GM18507 (cell line): ENCODE measurements around the gene SPOP.
"Not testable (repeated sequence)": the region's sequence is repeated elsewhere in the genome, so short reads cannot be mapped to it uniquely, and the experiment has no call there.

Experiments used
- DNase-seq: peaks from one replicate; pipeline ENCODE4 v3.0.0; 2011; ENCODE audit warnings: low read depth; ENCODE audit not compliant: insufficient read length; ENCODE audit errors: extremely low spot score
- FAIRE-seq: peaks from 2 replicates; lab custom pipeline; 2011; peaks lifted over from hg19 to GRCh38; lab: Jason Lieb, UNC

SPOP gene

GRCh38 chr17:49577650-49577934 is 100.3 kb downstream of the SPOP start:
- no peak for FAIRE-seq
- DNase-seq: no peak

- no peak for FAIRE-seq
- no peak for DNase-seq
These were observed 100.8 kb downstream of the SPOP start for GRCh38 chr17:49576917-49577649.

- DNase-seq (no peak), FAIRE-seq (no peak)
These were observed 101.6 kb downstream of the SPOP start for GRCh38 chr17:49576088-49576916.

GRCh38 chr17:49575679-49576087 is 102.2 kb downstream of the SPOP start, which contains the start of gene NXPH3:
NXPH3 (plus strand) TSS chr17:49575871; CDS start chr17:49576220, 349 bp downstream.
- DNase-seq (no peak), FAIRE-seq (no peak)

GRCh38 chr17:49574945-49575678 is 102.8 kb downstream of the SPOP start:
- FAIRE-seq (no peak), DNase-seq (no peak)

GRCh38 chr17:49574323-49574781 is 103.5 kb downstream of the SPOP start:
- no peak for FAIRE-seq
- DNase-seq: no peak

GRCh38 chr17:49573510-49574322 is 104.2 kb downstream of the SPOP start:
- DNase-seq (no peak), FAIRE-seq (no peak)

- FAIRE-seq: no peak
- no peak for DNase-seq
These were observed 105.0 kb downstream of the SPOP start for GRCh38 chr17:49572806-49573420.

GRCh38 chr17:49572226-49572625 is 105.7 kb downstream of the SPOP start:
- no peak for FAIRE-seq

GRCh38 chr17:49571764-49572163 is 106.1 kb downstream of the SPOP start:
- DNase-seq (no peak), FAIRE-seq (no peak)

More at GRCh38 chr17:49572226-49572625, 105.7 kb downstream of the SPOP start:
- DNase-seq: no peak

GRCh38 chr17:49571283-49571682 is 106.6 kb downstream of the SPOP start:
- no peak for FAIRE-seq

GRCh38 chr17:49570540-49571242 is 107.2 kb downstream of the SPOP start:
- no peak for FAIRE-seq
- DNase-seq: no peak

More at GRCh38 chr17:49571283-49571682, 106.6 kb downstream of the SPOP start:
- DNase-seq: no peak

- DNase-seq, FAIRE-seq: not testable (repeated sequence)
These were observed 109.2 kb downstream of the SPOP start for GRCh38 chr17:49568695-49569047.

- FAIRE-seq (peak; percentile 89), DNase-seq (no peak)
These were observed 109.8 kb downstream of the SPOP start for GRCh38 chr17:49567871-49568694.

- FAIRE-seq (no peak), DNase-seq (no peak)
These were observed 110.8 kb downstream of the SPOP start for GRCh38 chr17:49567104-49567521.

- DNase-seq: no peak
- no peak for FAIRE-seq
These were observed 111.2 kb downstream of the SPOP start for GRCh38 chr17:49566668-49567071.

GRCh38 chr17:49565948-49566491 is 111.9 kb downstream of the SPOP start:
- DNase-seq (no peak), FAIRE-seq (peak; percentile 69)
